Liver (tissue), 3 donors: ENCODE data around the gene WHAMM.

ENCODE experiments used
- EGR1 ChIP-seq, 2 donors: IDR thresholded peaks; 2 replicates each; pipeline ENCODE4 v1.6.1; 2016 to 2018; ENCODE audit warnings: antibody characterized with exemption in 2 of 2, low read depth in 2 of 2
- HNF4G ChIP-seq: IDR thresholded peaks from 2 replicates; pipeline ENCODE4 v1.6.1; 2016; ENCODE audit warnings: antibody characterized with exemption
- MAX ChIP-seq: IDR thresholded peaks from 2 replicates; pipeline ENCODE4 v1.6.1; 2016; ENCODE audit warnings: antibody characterized with exemption
- TAF1 ChIP-seq: conservative IDR thresholded peaks from 2 replicates; pipeline ENCODE4 v1.6.1; 2016; ENCODE audit warnings: antibody characterized with exemption, mild to moderate bottlenecking
- YY1 ChIP-seq: IDR thresholded peaks from 2 replicates; pipeline ENCODE4 v1.6.1; 2016; ENCODE audit warnings: antibody characterized with exemption, mild to moderate bottlenecking
- TF ChIP-seq, protein P1 (sequence below): fragments of 150-350 bp; IDR thresholded peaks from 2 replicates; pipeline ENCODE4 v1.5.1; 2017; ENCODE audit warnings: improper control_type of control experiment, low read depth, low read length; ENCODE audit not compliant: missing input control
- donor health status: healthy.
- donor health status: healthy.

DNA sequence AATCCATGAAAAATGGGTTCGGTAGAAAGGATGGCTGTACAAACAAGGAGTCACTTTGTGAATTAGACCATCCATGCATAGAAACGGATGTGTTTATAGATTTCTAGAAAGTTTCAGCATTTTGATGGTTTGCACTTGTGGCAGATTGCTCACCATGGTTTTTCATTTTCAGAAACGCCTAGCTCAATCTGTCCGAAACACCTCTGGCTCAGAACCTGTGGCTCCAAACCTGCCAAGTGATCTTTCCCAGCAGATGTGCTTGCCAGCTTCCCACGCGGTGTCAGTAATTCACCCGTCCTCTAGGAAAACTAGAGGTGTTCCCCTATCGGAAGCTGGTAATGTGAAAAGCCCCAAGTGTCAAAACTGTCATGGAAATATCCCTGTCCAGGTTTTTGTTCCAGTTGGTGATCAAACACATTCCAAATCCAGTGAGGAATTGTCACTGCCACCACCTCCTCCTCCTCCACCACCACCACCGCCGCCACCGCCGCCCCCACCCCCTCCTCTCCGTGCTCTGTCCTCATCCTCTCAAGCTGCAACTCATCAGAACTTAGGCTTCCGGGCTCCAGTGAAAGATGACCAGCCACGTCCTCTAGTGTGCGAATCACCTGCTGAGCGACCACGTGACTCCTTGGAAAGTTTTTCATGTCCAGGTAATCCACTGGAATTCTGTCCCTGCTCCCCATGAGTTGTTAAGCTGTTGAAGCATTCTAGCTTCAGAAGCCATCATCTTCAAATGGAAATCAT is 21.2 kb downstream of the WHAMM start:
- no peak for TF ChIP-seq YY1
- no peak for TF ChIP-seq MAX
- TF ChIP-seq HNF4G = no peak
- TF ChIP-seq, protein P1, sequence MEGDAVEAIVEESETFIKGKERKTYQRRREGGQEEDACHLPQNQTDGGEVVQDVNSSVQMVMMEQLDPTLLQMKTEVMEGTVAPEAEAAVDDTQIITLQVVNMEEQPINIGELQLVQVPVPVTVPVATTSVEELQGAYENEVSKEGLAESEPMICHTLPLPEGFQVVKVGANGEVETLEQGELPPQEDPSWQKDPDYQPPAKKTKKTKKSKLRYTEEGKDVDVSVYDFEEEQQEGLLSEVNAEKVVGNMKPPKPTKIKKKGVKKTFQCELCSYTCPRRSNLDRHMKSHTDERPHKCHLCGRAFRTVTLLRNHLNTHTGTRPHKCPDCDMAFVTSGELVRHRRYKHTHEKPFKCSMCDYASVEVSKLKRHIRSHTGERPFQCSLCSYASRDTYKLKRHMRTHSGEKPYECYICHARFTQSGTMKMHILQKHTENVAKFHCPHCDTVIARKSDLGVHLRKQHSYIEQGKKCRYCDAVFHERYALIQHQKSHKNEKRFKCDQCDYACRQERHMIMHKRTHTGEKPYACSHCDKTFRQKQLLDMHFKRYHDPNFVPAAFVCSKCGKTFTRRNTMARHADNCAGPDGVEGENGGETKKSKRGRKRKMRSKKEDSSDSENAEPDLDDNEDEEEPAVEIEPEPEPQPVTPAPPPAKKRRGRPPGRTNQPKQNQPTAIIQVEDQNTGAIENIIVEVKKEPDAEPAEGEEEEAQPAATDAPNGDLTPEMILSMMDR = no peak
- TF ChIP-seq TAF1 = no peak
- no peak for TF ChIP-seq EGR1 (IDR thresholded peaks at IDR 0.05; ENCODE audit: low read depth in 2 of 2)
